ENCODE data around the gene TRMT61B.

DNA sequence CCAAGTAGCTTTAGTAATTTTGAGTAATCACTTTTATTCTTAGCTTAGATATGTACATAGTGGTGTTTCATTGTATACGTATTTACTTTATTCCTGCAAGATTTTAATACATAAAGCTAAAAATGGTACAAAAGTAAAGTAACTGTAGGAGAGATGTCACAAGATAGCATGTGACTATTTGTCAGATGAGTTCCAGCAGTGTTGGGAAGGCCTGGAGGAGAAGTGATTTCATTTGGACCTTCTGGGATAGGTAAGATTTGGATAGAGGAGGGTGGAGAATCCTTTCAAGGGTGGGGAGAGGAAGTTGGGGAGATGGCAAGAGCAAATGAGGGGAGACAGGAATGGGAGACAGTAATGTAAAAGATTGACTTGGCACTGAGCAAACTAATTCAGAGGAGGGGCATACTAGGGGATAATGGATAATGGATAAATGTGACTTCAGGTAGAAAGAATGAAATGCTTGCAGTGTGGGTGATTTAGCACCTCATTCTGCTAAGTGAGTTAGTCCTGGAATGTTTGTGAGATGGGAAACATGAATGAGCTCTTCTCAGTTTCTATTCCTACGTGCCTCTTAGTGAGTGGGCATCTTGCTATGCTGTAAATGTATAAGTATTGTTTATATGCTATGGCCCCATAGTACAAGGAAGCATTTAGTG is 34.8 kb upstream of the TRMT61B start:
- TF ChIP-seq, protein P1, sequence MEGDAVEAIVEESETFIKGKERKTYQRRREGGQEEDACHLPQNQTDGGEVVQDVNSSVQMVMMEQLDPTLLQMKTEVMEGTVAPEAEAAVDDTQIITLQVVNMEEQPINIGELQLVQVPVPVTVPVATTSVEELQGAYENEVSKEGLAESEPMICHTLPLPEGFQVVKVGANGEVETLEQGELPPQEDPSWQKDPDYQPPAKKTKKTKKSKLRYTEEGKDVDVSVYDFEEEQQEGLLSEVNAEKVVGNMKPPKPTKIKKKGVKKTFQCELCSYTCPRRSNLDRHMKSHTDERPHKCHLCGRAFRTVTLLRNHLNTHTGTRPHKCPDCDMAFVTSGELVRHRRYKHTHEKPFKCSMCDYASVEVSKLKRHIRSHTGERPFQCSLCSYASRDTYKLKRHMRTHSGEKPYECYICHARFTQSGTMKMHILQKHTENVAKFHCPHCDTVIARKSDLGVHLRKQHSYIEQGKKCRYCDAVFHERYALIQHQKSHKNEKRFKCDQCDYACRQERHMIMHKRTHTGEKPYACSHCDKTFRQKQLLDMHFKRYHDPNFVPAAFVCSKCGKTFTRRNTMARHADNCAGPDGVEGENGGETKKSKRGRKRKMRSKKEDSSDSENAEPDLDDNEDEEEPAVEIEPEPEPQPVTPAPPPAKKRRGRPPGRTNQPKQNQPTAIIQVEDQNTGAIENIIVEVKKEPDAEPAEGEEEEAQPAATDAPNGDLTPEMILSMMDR (IDR thresholded peaks at IDR 0.05): no peak
- no peak for TF ChIP-seq EP300 (IDR thresholded peaks at IDR 0.05)
- no peak for TF ChIP-seq POLR2A (IDR thresholded peaks at IDR 0.05)
